SH-SY5Y (cell line): ENCODE data around the gene RPS14.

ENCODE experiments used
- GATA2 ChIP-seq: IDR thresholded peaks from 2 replicates; pipeline ENCODE4 v1.6.1; 2011; ENCODE audit warnings: mild to moderate bottlenecking, low read depth, low read length
- GATA3 ChIP-seq: IDR thresholded peaks from 2 replicates; pipeline ENCODE4 v1.6.1; 2011; ENCODE audit warnings: low read depth, mild to moderate bottlenecking, low read length, moderate library complexity

GRCh38 chr5:150488519-150489359 lies 39.2 kb upstream of the RPS14 start:
- no peak for TF ChIP-seq GATA2
- TF ChIP-seq GATA3: no peak
